LNCaP clone FGC (cell line): ENCODE results near the gene RNF4.
"Not testable (repeated sequence)": the region's sequence is repeated elsewhere in the genome, so short reads cannot be mapped to it uniquely, and the experiment has no call there.

Experiments
- DNase-seq: peaks from one replicate; pipeline ENCODE4 v3.0.0-alpha.2; 2011; ENCODE audit warnings: low read depth
- H3K4me3 ChIP-seq: 2 replicates; pipeline ENCODE4 v1.5.1; 2011; ENCODE audit warnings: mild to moderate bottlenecking, low read depth, low read length, control low read depth
- TF ChIP-seq, protein P1 (sequence below): IDR thresholded peaks from 2 replicates; pipeline ENCODE4 v1.5.1; 2012; ENCODE audit warnings: mild to moderate bottlenecking; ENCODE audit not compliant: control insufficient read depth, insufficient read depth; ENCODE audit errors: extremely low read depth

RNF4 gene

DNA sequence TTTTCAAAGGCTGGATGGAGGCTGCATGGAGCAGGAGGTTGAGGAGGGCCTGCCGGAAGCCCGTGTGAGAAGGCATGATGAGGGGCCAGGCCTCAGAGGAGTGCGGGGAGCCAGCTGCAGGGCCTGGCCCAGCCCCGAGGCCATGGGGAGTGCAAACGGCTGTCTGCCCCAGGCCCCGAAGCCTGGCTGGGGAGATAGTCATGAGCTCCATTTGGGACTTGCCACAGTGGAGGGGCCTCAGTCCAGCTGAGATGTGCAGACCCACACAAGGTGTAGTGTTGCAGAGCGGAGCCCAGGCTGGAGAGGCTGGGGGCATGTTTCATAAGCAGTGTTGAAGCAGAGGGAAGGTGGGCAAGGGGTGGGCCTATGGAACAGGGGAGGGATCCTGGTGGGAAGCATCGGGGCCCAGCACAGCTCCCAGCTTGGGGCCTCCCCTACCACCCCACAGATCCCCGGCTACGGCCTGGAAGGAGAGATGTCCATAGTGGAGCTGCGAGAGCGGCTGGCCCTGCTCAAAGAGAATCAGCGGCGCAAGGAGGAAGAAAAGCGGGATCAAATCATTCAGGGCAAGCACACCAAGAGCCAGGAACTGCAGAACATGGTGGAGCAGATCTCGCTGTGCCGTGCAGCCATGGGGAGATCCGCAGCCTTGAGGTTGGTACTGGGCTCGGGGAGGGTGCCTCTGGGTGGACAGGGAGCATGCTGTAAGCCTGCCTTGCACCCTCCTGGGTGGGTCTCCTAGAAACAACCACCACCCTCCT is 9.1 kb upstream of the RNF4 start:
- no peak for DNase-seq
- TF ChIP-seq, protein P1, sequence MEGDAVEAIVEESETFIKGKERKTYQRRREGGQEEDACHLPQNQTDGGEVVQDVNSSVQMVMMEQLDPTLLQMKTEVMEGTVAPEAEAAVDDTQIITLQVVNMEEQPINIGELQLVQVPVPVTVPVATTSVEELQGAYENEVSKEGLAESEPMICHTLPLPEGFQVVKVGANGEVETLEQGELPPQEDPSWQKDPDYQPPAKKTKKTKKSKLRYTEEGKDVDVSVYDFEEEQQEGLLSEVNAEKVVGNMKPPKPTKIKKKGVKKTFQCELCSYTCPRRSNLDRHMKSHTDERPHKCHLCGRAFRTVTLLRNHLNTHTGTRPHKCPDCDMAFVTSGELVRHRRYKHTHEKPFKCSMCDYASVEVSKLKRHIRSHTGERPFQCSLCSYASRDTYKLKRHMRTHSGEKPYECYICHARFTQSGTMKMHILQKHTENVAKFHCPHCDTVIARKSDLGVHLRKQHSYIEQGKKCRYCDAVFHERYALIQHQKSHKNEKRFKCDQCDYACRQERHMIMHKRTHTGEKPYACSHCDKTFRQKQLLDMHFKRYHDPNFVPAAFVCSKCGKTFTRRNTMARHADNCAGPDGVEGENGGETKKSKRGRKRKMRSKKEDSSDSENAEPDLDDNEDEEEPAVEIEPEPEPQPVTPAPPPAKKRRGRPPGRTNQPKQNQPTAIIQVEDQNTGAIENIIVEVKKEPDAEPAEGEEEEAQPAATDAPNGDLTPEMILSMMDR, result no peak

DNA sequence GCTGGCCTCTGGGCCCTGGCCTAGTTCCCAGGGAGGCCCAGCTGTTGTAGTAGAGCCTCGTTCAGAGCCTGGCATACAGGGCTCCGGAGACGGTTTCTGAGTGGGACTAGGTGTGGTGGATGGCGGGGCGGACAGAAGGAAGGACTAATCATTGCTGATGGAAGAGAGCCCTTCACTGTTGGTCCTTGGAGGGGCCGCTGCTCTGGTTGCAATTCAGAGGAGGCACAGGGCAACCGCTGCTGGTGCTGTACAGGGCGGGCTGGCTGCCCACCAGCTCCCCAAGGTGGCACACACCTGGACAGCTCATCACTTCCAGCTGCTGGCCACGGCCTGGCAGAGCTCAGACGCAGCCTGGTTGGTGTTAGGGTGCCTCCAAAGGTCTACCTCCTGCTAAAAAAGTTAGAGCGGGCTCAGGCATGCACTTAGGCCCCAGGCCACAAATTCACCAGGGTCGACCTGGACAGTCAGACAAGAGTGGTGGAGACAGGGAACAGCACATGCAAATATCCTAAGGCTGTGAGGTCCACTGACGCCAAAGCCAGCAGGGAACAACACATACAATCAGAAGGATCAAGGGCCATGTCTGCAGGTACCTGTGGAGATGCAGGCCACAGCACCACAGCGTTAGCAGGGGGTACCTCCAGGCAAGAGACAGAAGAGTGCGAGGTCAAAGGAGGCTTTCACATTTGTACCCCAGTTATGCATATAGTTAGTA is 7.5 kb upstream of the RNF4 start:
- TF ChIP-seq, protein P1, result no peak

More for the DNA sequence above, 9.1 kb upstream of the RNF4 start:
- H3K4me3 ChIP-seq, result no peak overlapping the region

DNA sequence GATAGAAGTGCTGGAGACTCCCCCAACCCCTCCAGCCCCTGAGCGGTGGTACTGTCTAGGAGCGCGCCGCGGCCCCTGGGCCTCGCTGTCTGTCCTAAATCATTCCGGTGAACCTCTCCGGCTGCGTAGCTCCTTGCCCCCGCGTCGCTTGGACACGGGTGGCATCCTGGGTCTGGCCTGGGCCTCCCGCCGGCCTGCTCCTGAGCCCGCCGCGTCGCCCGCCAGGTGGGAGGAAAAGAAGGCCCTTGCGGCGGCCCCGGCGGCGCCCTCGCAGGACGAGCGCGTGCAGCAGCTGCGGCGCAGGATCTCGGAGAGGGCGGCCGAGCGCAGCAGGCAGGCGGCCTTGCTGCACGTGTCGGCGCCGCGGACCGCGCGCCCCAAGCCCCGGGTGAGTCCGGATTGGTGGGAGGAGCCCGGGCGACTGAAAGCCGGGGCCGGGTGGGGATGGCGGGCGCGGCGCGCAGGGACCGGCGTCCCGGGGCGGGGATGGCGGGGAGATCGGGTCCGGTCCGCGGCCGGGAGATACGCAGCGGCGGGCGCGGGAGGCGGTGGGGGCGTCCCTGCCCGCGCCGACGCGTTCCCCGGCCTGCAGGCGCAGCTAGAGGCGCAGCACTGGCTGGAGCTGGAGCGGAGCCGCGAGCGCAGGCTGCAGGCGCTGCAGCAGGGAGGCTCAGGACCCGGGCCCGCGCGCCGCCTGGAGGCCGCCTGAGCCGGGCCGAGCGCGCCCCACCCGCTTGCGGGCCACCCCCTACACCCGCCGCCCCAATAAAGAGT is 6.5 kb upstream of the RNF4 start:
- TF ChIP-seq, protein P1, result peak; percentile 65
- DNase-seq, result no peak
- peak overlapping the region; percentile 42 for H3K4me3 ChIP-seq

More for the DNA sequence above, 7.5 kb upstream of the RNF4 start:
- no peak for DNase-seq
- no peak overlapping the region for H3K4me3 ChIP-seq

DNA sequence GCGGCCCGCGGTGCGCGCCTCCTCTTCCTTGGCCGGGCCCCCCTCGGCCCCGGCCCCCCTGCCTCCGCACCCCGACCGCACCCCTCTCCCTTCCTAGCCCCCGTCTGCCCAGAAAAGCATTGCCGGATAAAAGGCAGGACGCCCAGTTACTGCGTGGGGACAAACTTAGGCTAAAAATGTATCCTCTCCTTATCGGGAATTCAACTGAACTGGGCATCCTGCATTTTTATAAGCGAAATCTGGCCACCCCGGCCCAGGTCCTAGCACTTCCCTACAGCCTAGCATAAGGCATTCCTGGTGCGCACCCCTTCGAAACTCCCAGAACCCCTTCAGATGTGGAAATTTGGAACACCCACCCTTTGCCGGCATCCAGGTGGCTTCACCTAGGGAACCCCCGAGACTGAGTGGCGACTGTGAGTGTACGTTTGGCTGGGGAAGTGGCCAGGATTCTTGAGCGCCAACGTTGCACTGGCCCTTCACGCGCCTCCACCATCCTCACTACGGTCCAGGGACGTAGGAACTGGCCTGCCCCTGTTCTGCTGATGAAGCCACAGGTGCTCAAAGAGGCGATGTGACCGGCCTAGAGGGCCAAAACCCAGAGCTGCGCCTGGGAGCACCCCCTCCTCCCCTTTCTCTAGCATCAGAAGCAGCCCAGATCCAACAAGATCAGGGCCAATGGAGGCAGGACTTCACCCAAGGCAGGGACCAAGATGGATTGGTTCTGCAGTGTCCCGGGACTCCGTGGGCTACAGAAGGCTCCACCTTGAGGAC is 5.7 kb upstream of the RNF4 start:
- DNase-seq, result no peak
- TF ChIP-seq, protein P1, result no peak

DNA sequence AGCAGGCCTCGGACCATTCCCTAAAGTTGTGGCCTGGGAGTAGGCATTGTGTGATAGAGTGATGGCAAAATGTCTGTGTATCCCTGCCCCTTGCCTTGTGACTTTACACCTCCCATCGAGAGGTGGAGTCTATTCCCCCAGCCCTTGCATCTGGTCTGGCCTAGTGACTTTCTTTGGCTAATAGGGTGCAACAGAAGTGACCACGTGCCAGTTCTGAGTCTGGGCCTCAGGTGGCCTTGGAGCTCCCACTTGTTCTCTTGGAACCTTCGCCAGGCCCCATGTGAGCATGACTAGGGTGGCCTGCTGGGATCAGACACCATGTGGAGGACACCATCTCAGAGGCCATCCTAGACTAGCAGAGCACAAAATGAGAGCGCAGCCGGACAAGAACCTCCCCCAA is 3.9 kb upstream of the RNF4 start:
- DNase-seq, result no peak
- TF ChIP-seq, protein P1, result no peak
- H3K4me3 ChIP-seq, result no peak overlapping the region

More for the DNA sequence above, 5.7 kb upstream of the RNF4 start:
- peak overlapping the region; percentile 42 for H3K4me3 ChIP-seq

DNA sequence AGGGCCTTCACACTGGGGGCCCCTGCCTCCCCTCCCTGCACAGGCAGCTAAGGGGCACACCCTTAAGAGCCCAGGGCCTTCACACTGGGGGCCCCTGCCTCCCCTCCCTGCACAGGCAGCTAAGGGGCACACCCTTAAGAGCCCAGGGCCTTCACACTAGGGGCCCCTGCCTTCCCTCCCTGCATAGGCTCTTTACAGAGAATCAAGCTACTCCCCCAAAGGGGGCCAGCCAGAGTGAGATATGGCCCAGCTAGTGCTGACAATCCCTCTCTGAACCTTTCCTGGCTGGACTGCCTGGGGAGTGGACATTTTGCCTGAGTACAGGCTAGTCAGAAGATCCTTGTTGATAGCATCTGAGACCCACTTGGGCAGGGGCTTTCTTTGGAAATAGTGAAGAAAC is 3.4 kb upstream of the RNF4 start:
- H3K4me3 ChIP-seq, DNase-seq: not testable (repeated sequence)
